ENCODE data around the gene MCEMP1.
"Not testable (repeated sequence)": the region's sequence is repeated elsewhere in the genome, so short reads cannot be mapped to it uniquely, and the experiment has no call there.

Gene MCEMP1

GRCh38 chr19:7642295-7643030 is 34.4 kb upstream of the MCEMP1 start:
- no peak for DNase-seq (ENCODE audit: low read depth, low spot score)

GRCh38 chr19:7643031-7643415 is 33.9 kb upstream of the MCEMP1 start:
- no peak for DNase-seq (ENCODE audit: low read depth, low spot score)
- no peak overlapping the region for H3K4me3 ChIP-seq (ENCODE audit: low read length)

More at GRCh38 chr19:7642295-7643030, 34.4 kb upstream of the MCEMP1 start:
- H3K4me3 ChIP-seq (ENCODE audit: low read length), result no peak overlapping the region

GRCh38 chr19:7643629-7644549 is 33.0 kb upstream of the MCEMP1 start:
- DNase-seq (ENCODE audit: low read depth, low spot score), result peak; percentile 30

GRCh38 chr19:7644550-7644877 is 32.4 kb upstream of the MCEMP1 start:
- H3K4me3 ChIP-seq (ENCODE audit: low read length), result no peak overlapping the region
- DNase-seq (ENCODE audit: low read depth, low spot score), result no peak

More at GRCh38 chr19:7643629-7644549, 33.0 kb upstream of the MCEMP1 start:
- H3K4me3 ChIP-seq (ENCODE audit: low read length), result not testable (repeated sequence)

GRCh38 chr19:7645163-7645562 is 31.7 kb upstream of the MCEMP1 start:
- DNase-seq (ENCODE audit: low read depth, low spot score), result no peak
- H3K4me3 ChIP-seq (ENCODE audit: low read length), result no peak overlapping the region

GRCh38 chr19:7645656-7646425 is 31.0 kb upstream of the MCEMP1 start:
- DNase-seq (ENCODE audit: low read depth, low spot score), result no peak
- H3K4me3 ChIP-seq (ENCODE audit: low read length), result no peak overlapping the region

GRCh38 chr19:7646426-7646700 is 30.5 kb upstream of the MCEMP1 start:
- no peak for DNase-seq (ENCODE audit: low read depth, low spot score)
- no peak overlapping the region for H3K4me3 ChIP-seq (ENCODE audit: low read length)

- DNase-seq (ENCODE audit: low read depth, low spot score), result no peak
Observed at GRCh38 chr19:7647156-7647555, 29.7 kb upstream of the MCEMP1 start.

GRCh38 chr19:7648265-7649014 is 28.4 kb upstream of the MCEMP1 start:
- no peak for DNase-seq (ENCODE audit: low read depth, low spot score)
- H3K4me3 ChIP-seq (ENCODE audit: low read length), result no peak overlapping the region

More at GRCh38 chr19:7647156-7647555, 29.7 kb upstream of the MCEMP1 start:
- H3K4me3 ChIP-seq (ENCODE audit: low read length), result no peak overlapping the region

- no peak for DNase-seq (ENCODE audit: low read depth, low spot score)
- no peak overlapping the region for H3K4me3 ChIP-seq (ENCODE audit: low read length)
Observed at GRCh38 chr19:7650148-7650547, 26.7 kb upstream of the MCEMP1 start.

GRCh38 chr19:7652061-7652641 is 24.7 kb upstream of the MCEMP1 start:
- peak overlapping the region; percentile 50 for H3K4me3 ChIP-seq (ENCODE audit: low read length)
- DNase-seq (ENCODE audit: low read depth, low spot score), result peak; percentile 82

GRCh38 chr19:7654401-7654800 is 22.5 kb upstream of the MCEMP1 start:
- no peak for DNase-seq (ENCODE audit: low read depth, low spot score)

GRCh38 chr19:7655581-7655980 is 21.3 kb upstream of the MCEMP1 start:
- no peak for DNase-seq (ENCODE audit: low read depth, low spot score)
- H3K4me3 ChIP-seq (ENCODE audit: low read length), result no peak overlapping the region

More at GRCh38 chr19:7654401-7654800, 22.5 kb upstream of the MCEMP1 start:
- no peak overlapping the region for H3K4me3 ChIP-seq (ENCODE audit: low read length)

- DNase-seq (ENCODE audit: low read depth, low spot score), result no peak
- H3K4me3 ChIP-seq (ENCODE audit: low read length), result no peak overlapping the region
Observed at GRCh38 chr19:7657131-7657751, 19.6 kb upstream of the MCEMP1 start.

- peak overlapping the region; percentile 35 for H3K4me3 ChIP-seq (ENCODE audit: low read length)
- peak; percentile 92 for DNase-seq (ENCODE audit: low read depth, low spot score)
Observed at GRCh38 chr19:7658219-7658686, 18.6 kb upstream of the MCEMP1 start.

- no peak overlapping the region for H3K4me3 ChIP-seq (ENCODE audit: low read length)
- DNase-seq (ENCODE audit: low read depth, low spot score), result no peak
Observed at GRCh38 chr19:7661744-7662538, 14.9 kb upstream of the MCEMP1 start.

GRCh38 chr19:7662657-7663056 is 14.2 kb upstream of the MCEMP1 start:
- no peak for DNase-seq (ENCODE audit: low read depth, low spot score)
- H3K4me3 ChIP-seq (ENCODE audit: low read length), result no peak overlapping the region
